Astrocyte of the cerebellum (primary cell): ENCODE data around the gene OPA1.

Source experiments
- DNase-seq: peaks from one replicate; pipeline ENCODE4 v3.0.0-alpha.2; 2011; ENCODE audit warnings: low read depth
- H3K4me3 ChIP-seq: 2 replicates; pipeline ENCODE4 v1.5.1; 2011; ENCODE audit warnings: mild to moderate bottlenecking, low read depth, low read length, moderate library complexity
- in situ Hi-C: cut with HindIII; loops from 2 replicates; pipeline ENCODE4 v1.10.0; 2017; ENCODE audit warnings: low sequenced_read_pairs
- TF ChIP-seq, protein P1 (sequence below): IDR thresholded peaks from 2 replicates; pipeline ENCODE4 v1.5.1; 2012; ENCODE audit warnings: low read length, low read depth, moderate library complexity, mild to moderate bottlenecking; ENCODE audit errors: missing control alignments

The OPA1 gene

DNA sequence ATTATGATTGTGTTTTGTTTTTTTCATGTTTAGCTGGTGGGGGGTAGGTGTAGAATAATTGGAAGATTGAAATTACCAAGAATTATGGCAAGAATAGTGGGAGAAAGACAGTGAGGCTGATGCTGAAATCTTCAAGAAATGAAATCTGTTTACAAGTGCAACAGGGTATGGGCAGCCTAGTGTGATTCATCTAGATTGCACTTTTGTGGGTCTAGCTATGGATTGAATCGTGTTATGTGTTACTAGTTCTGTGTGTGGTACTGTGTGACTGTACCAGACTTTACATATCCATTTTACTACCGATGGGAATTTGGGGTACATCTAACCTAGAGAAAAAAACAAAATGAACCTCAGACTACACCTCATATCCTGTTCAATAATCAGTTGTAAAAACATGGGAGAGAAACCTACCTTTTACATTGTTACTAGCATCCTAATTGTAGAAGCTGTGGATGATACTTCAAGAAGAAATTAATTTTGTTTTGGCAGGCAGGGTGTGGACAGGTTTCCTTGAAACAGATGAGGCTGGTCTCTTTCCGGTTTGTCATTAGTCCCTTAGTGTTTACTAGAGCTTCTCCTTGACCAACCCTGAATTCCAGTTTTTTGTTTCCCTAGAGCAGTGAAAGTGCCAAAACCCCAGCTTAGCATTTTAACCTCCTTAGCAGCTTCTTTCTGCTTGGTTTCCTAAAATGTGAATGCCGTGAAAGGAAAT is 47.9 kb downstream of the OPA1 start:
- DNase-seq, result no peak
- in situ Hi-C loops, result no loop called here
- TF ChIP-seq, protein P1, sequence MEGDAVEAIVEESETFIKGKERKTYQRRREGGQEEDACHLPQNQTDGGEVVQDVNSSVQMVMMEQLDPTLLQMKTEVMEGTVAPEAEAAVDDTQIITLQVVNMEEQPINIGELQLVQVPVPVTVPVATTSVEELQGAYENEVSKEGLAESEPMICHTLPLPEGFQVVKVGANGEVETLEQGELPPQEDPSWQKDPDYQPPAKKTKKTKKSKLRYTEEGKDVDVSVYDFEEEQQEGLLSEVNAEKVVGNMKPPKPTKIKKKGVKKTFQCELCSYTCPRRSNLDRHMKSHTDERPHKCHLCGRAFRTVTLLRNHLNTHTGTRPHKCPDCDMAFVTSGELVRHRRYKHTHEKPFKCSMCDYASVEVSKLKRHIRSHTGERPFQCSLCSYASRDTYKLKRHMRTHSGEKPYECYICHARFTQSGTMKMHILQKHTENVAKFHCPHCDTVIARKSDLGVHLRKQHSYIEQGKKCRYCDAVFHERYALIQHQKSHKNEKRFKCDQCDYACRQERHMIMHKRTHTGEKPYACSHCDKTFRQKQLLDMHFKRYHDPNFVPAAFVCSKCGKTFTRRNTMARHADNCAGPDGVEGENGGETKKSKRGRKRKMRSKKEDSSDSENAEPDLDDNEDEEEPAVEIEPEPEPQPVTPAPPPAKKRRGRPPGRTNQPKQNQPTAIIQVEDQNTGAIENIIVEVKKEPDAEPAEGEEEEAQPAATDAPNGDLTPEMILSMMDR, result no peak
- H3K4me3 ChIP-seq, result no peak overlapping the region

- in situ Hi-C loops, result no loop called here
- no peak overlapping the region for H3K4me3 ChIP-seq
- no peak for DNase-seq
- TF ChIP-seq, protein P1, result no peak
Measured at GRCh38 chr3:193641440-193641775, 48.4 kb downstream of the OPA1 start.

DNA sequence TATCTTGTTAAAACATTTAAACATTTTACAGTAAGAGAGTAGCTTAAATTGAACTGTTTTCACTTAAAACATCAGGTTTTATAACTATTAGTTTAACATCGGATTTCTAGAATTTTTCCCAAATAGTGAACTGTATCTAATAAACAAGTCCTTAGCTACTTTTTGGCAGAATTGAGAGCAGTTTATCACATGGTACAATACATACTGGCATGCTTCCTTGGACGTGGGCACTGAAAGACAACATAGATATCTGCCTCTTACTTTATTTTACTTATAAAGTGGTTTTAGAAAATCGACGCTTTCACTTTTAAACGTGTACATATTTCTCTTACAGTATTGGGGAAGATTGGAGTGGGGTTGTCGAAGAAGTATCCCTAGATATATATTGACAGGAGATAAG is 52.8 kb downstream of the OPA1 start:
- H3K4me3 ChIP-seq, result no peak overlapping the region
- TF ChIP-seq, protein P1, result no peak
- no peak for DNase-seq
- in situ Hi-C loops, result no loop called here

GRCh38 chr3:193648542-193649076 is 55.6 kb downstream of the OPA1 start:
- in situ Hi-C loops, result no loop called here
- TF ChIP-seq, protein P1, result no peak
- H3K4me3 ChIP-seq, result no peak overlapping the region
- DNase-seq, result no peak

- TF ChIP-seq, protein P1, result no peak
- no peak overlapping the region for H3K4me3 ChIP-seq
- in situ Hi-C loops, result loop anchor here (25.0 kb wide), 1 partner anchor 662 kb away; no protein-coding TSS in a partner anchor
- DNase-seq, result no peak
Measured at GRCh38 chr3:193650585-193650984, 57.6 kb downstream of the OPA1 start.

GRCh38 chr3:193655831-193656433 is 62.9 kb downstream of the OPA1 start:
- in situ Hi-C loops, result loop anchor here (25.0 kb wide), 1 partner anchor 656 kb away; no protein-coding TSS in a partner anchor
- DNase-seq, result no peak
- TF ChIP-seq, protein P1, result no peak
- H3K4me3 ChIP-seq, result no peak overlapping the region
